WTC11 (cell line): ENCODE results near the gene SDF2.

ENCODE experiments used
- NR3C1 ChIP-seq: sonication (generic); formaldehyde crosslinking; conservative IDR thresholded peaks from 2 replicates; pipeline ENCODE4 v1.8.1; 2023; ENCODE audit warnings: low read depth, mild to moderate bottlenecking, missing genetic modification reagents
- TF ChIP-seq, protein P1 (sequence below): fragments of 200-600 bp; IDR thresholded peaks from 2 replicates; pipeline ENCODE4 v1.8.0; 2022; ENCODE audit warnings: antibody characterized with exemption

DNA sequence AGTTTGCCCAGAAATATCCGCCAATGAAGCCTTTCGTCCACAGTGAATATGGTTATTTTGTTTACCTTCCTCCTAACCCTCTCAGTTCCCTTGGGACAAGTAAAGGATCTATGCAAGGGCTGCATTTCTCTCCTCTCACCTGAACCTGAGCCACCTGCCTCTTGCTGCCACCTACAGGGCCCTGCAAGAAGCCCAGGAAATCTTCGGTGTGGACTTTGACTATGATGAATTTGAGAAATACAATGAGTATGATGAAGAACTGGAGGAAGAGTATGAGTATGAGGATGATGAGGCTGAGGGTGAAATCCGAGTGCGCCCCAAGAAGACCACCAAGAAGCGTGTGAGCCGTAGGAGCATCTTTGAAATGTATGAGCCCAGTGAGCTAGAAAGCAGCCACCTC is 14.3 kb upstream of the SDF2 start:
- no peak for TF ChIP-seq NR3C1 (CRISPR knock-in tag)
- TF ChIP-seq, protein P1, sequence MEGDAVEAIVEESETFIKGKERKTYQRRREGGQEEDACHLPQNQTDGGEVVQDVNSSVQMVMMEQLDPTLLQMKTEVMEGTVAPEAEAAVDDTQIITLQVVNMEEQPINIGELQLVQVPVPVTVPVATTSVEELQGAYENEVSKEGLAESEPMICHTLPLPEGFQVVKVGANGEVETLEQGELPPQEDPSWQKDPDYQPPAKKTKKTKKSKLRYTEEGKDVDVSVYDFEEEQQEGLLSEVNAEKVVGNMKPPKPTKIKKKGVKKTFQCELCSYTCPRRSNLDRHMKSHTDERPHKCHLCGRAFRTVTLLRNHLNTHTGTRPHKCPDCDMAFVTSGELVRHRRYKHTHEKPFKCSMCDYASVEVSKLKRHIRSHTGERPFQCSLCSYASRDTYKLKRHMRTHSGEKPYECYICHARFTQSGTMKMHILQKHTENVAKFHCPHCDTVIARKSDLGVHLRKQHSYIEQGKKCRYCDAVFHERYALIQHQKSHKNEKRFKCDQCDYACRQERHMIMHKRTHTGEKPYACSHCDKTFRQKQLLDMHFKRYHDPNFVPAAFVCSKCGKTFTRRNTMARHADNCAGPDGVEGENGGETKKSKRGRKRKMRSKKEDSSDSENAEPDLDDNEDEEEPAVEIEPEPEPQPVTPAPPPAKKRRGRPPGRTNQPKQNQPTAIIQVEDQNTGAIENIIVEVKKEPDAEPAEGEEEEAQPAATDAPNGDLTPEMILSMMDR, result 0 out of 2 replicates have a peak, but pooled peaks have one; percentile 6
